CD4-positive, alpha-beta T cell treated with Interleukin-6 for 4 hours (primary cell): Measurements from ENCODE around the gene PCDHA10.
"Not testable (repeated sequence)": the region's sequence is repeated elsewhere in the genome, so short reads cannot be mapped to it uniquely, and the experiment has no call there.

Experiments
- DNase-seq: peaks from one replicate; pipeline ENCODE4 v3.0.0-alpha.2; 2020; ENCODE audit warnings: mixed read lengths

PCDHA10 gene

GRCh38 chr5:140842798-140843733, 12.6 kb upstream of the PCDHA10 start:
- no peak for DNase-seq

- DNase-seq, result not testable (repeated sequence)
Measured at GRCh38 chr5:140848139-140849102, 7.3 kb upstream of the PCDHA10 start, which contains the start of gene PCDHA9. Gene PCDHA9 (plus strand): TSS chr5:140848382. CDS start chr5:140848496, 114 bp downstream.

GRCh38 chr5:140849831-140850634, 5.7 kb upstream of the PCDHA10 start:
- not testable (repeated sequence) for DNase-seq

- no peak for DNase-seq
Measured at GRCh38 chr5:140857177-140857986, 1.7 kb downstream of the PCDHA10 start.

- no peak for DNase-seq
Measured at GRCh38 chr5:140857987-140858240, 2.2 kb downstream of the PCDHA10 start.

- no peak for DNase-seq
Measured at GRCh38 chr5:140862441-140863295, 7.0 kb downstream of the PCDHA10 start.

GRCh38 chr5:140868721-140869554, 13.2 kb downstream of the PCDHA10 start, which contains the start of gene PCDHA11:
Gene PCDHA11 (plus strand): TSS chr5:140868957. CDS start chr5:140869104, 147 bp downstream.
- no peak for DNase-seq

- no peak for DNase-seq
Measured at GRCh38 chr5:140869555-140869886, 13.8 kb downstream of the PCDHA10 start.

GRCh38 chr5:140870221-140871201, 14.8 kb downstream of the PCDHA10 start:
- no peak for DNase-seq

GRCh38 chr5:140875085-140876065, 19.7 kb downstream of the PCDHA10 start, which contains the start of gene PCDHA12:
Gene PCDHA12 (plus strand): TSS chr5:140875308. CDS start chr5:140875473, 165 bp downstream.
- DNase-seq, result no peak

GRCh38 chr5:140876541-140877261, 21.0 kb downstream of the PCDHA10 start:
- not testable (repeated sequence) for DNase-seq

- DNase-seq, result no peak
Measured at GRCh38 chr5:140877262-140877581, 21.5 kb downstream of the PCDHA10 start.

GRCh38 chr5:140881889-140882590, 26.3 kb downstream of the PCDHA10 start, which contains the start of gene PCDHA13:
Gene PCDHA13 (plus strand): TSS chr5:140882124. CDS start chr5:140882269, 145 bp downstream.
- no peak for DNase-seq

- no peak for DNase-seq
Measured at GRCh38 chr5:140882591-140882899, 26.8 kb downstream of the PCDHA10 start.

GRCh38 chr5:140883373-140883772, 27.7 kb downstream of the PCDHA10 start:
- no peak for DNase-seq
